A673 (cell line): ENCODE results near the gene CAPN1. TPM values are rescaled to one million over a fixed set of nuclear protein-coding genes. Genes with fewer than 3 reads are reported as not detected.

Experiments used
- BruUV-seq: library from RNA; stranded (reverse); fragments of 400-500 nt; replicated peaks from 2 replicates; lab custom pipeline; 2021; lab: Mats Ljungman, UMichigan
- CTCF ChIA-PET: fragments of 300-600 bp; sonication (Branson Sonifier 250); formaldehyde crosslinking; loops from one replicate; lab custom pipeline; 2022; ENCODE audit warnings: antibody characterized with exemption; lab: Charles Lee
- POLR2A ChIA-PET: fragments of 300-600 bp; sonication (Branson Sonifier 250); formaldehyde crosslinking; loops from one replicate; lab custom pipeline; 2022; ENCODE audit warnings: antibody characterized with exemption; ENCODE audit not compliant: low non-redundant PET; lab: Charles Lee
- DNase-seq: peaks from one replicate; pipeline ENCODE4 v3.0.0-alpha.2; 2015; ENCODE audit warnings: low spot score
- H3K27ac ChIP-seq: fragments of 200-600 bp; sonication (generic); 2 replicates; pipeline ENCODE4 v1.5.1; 2016; ENCODE audit warnings: mixed run types, low read depth, mild to moderate bottlenecking, mixed read lengths, antibody characterized with exemption, low read length; ENCODE audit not compliant: poor library complexity, severe bottlenecking
- H3K27me3 ChIP-seq: fragments of 200-600 bp; sonication (generic); replicated peaks from 2 replicates; pipeline ENCODE4 v1.6.1; 2017; ENCODE audit warnings: mixed run types, low read depth, mild to moderate bottlenecking, mixed read lengths, antibody characterized with exemption, low read length; ENCODE audit not compliant: insufficient read depth, poor library complexity
- H3K36me3 ChIP-seq: fragments of 200-600 bp; sonication (generic); 2 replicates; pipeline ENCODE4 v1.6.1; 2016; ENCODE audit warnings: mixed run types, mild to moderate bottlenecking, mixed read lengths, antibody characterized with exemption, low read length; ENCODE audit not compliant: insufficient read depth, poor library complexity, severe bottlenecking
- H3K4me1 ChIP-seq: fragments of 200-600 bp; sonication (generic); 2 replicates; pipeline ENCODE4 v1.6.1; 2017; ENCODE audit warnings: mixed run types, mild to moderate bottlenecking, mixed read lengths, antibody characterized with exemption, low read length; ENCODE audit not compliant: insufficient read depth, poor library complexity, severe bottlenecking
- H3K4me3 ChIP-seq: fragments of 200-600 bp; sonication (generic); 2 replicates; pipeline ENCODE4 v1.5.1; 2016; ENCODE audit warnings: low read depth, mixed run types, mild to moderate bottlenecking, mixed read lengths, low read length; ENCODE audit not compliant: poor library complexity, severe bottlenecking
- H3K9me3 ChIP-seq: fragments of 200-600 bp; sonication (generic); 2 replicates; pipeline ENCODE4 v1.6.1; 2016; ENCODE audit warnings: mixed run types, low read depth, mild to moderate bottlenecking, mixed read lengths, antibody characterized with exemption, low read length; ENCODE audit not compliant: poor library complexity, severe bottlenecking
- EZH2 ChIP-seq: fragments of 200-600 bp; sonication (generic); IDR thresholded peaks from 2 replicates; pipeline ENCODE4 v1.6.1; 2017; ENCODE audit warnings: borderline replicate concordance, low read depth, mild to moderate bottlenecking, mixed read lengths, antibody characterized with exemption, low read length; ENCODE audit not compliant: poor library complexity, severe bottlenecking
- intact Hi-C: fragments of 100-400 bp; cut with micrococcal nuclease; formaldehyde crosslinking; loops from one replicate; pipeline ENCODE4 v1.10.0; 2022; ENCODE audit not compliant: unreplicated experiment
- total RNA-seq: library from RNA; stranded (reverse); gene quantifications from 2 replicates; pipeline ENCODE4 v1.2.3, GENCODE V29; 2021
- TF ChIP-seq, protein P1 (sequence below): fragments of 300-800, 200-600 bp; sonication (generic); conservative IDR thresholded peaks from 2 replicates; pipeline ENCODE4 v1.5.1; 2017; ENCODE audit warnings: low read depth, mild to moderate bottlenecking, antibody characterized with exemption, low read length, moderate library complexity, mixed read lengths

The CAPN1 gene
- total RNA-seq, 1 experiment from 2014 or later = 79.9 TPM

DNA sequence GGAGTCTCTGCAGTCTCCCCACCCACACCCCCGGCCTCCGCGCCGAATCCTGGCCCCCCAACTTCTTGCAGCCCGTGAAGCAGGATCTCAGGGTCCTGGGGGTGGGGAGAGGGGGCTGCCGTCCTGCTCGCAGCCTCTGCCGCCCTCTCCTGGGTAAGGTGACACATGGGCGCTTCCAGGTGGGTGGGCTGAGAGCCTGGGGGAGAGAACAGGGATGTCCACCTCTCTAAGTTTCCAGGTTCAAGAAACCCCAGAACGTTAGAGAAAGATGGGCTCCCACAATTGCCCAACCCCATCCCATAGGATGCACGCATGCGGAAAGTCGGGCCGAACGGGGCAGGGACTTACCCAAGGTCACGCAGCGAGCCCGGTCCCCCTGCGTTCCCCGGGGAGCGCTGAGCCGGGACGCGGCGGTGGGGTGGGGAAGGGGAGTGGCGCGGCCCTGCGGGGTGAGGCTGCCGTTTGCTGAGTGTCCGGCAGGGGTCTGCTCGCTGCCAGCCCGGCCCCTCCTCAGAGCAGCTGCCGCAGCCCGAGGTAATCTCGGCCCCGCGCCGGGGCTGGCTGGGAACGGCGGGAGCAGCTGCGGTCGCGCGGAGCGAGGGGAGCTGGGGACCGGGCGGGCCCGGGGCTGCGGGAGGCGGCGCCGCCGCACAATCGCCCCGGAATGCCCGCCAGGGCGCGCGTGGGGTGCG lies 705 bp upstream of the CAPN1 start:
- Histone ChIP-seq H3K4me1 (peaks cover 11% of the 10 kb centered on the region), H3K4me3 (peak overlapping the region; percentile 94), H3K9me3 (no peaks in the 10 kb centered on the region), H3K36me3 (no peaks in the 10 kb centered on the region), H3K27me3 (no peaks in the 10 kb centered on the region), H3K27ac (peak overlapping the region; percentile 50)
- no TSS peak for BruUV-seq
- peak; percentile 79 for DNase-seq
- intact Hi-C loops = no loop called here
- TF ChIP-seq EZH2 = no peak
- TF ChIP-seq, protein P1, sequence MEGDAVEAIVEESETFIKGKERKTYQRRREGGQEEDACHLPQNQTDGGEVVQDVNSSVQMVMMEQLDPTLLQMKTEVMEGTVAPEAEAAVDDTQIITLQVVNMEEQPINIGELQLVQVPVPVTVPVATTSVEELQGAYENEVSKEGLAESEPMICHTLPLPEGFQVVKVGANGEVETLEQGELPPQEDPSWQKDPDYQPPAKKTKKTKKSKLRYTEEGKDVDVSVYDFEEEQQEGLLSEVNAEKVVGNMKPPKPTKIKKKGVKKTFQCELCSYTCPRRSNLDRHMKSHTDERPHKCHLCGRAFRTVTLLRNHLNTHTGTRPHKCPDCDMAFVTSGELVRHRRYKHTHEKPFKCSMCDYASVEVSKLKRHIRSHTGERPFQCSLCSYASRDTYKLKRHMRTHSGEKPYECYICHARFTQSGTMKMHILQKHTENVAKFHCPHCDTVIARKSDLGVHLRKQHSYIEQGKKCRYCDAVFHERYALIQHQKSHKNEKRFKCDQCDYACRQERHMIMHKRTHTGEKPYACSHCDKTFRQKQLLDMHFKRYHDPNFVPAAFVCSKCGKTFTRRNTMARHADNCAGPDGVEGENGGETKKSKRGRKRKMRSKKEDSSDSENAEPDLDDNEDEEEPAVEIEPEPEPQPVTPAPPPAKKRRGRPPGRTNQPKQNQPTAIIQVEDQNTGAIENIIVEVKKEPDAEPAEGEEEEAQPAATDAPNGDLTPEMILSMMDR = peak; percentile 54
- POLR2A ChIA-PET = interaction anchor here (1.1 kb wide), 1 partner anchor 45 kb away, joined by 4 read pairs; no protein-coding TSS in a partner anchor
- CTCF ChIA-PET = interaction anchor here (0.5 to 1.1 kb wide), 3 partner anchors 68 to 128 kb away, joined by 3 to 11 read pairs (median 3); no protein-coding TSS in a partner anchor

DNA sequence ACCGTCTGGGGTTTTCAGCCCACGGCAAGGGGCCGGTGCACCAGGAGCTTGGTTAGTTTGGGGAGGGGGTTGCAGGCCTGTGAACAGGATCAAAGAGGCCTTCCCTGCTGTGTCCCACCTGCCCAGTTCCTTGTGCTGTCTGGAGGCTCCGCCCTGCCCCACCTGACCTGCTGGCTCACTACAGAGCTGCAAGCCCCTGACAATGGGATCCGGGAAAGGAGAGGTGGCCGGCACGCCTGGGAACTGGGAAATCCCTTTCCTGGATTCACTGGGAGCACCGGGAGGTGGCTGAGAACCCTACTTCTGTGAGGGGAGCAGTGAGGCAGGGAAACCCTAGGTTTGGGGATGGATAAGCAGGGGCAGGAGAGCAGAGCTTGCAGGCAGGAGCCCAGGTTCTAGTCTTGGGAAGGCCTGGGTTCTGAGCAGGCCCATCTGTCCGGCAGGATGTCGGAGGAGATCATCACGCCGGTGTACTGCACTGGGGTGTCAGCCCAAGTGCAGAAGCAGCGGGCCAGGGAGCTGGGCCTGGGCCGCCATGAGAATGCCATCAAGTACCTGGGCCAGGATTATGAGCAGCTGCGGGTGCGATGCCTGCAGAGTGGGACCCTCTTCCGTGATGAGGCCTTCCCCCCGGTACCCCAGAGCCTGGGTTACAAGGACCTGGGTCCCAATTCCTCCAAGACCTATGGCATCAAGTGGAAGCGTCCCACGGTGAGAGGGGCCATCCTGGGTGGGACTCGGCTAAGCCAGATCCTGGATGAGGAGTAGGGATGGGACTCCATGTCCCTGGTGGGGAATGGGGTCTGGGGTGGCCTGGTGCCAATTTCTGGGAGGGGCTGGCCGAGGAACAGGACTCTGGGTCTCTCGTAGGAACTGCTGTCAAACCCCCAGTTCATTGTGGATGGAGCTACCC lies 786 bp downstream of the CAPN1 start:
- intact Hi-C loops = no loop called here
- H3K27ac ChIP-seq = peak overlapping the region; percentile 85
- TF ChIP-seq, protein P1 = no peak
- no peak for TF ChIP-seq EZH2
- no peaks in the 10 kb centered on the region for H3K36me3 ChIP-seq
- CTCF ChIA-PET = interaction anchor here (1.1 kb wide), 1 partner anchor 70 kb away, joined by 3 read pairs; no protein-coding TSS in a partner anchor
- POLR2A ChIA-PET = interaction anchor here (0.5 to 1.1 kb wide), 2 partner anchors 33 to 47 kb away, joined by 3 to 4 read pairs; no protein-coding TSS in a partner anchor
- H3K4me3 ChIP-seq = peak overlapping the region; percentile 94
- no peaks in the 10 kb centered on the region for H3K9me3 ChIP-seq
- BruUV-seq = no TSS peak
- no peaks in the 10 kb centered on the region for H3K27me3 ChIP-seq
- DNase-seq = no peak
- peaks cover 11% of the 10 kb centered on the region for H3K4me1 ChIP-seq

DNA sequence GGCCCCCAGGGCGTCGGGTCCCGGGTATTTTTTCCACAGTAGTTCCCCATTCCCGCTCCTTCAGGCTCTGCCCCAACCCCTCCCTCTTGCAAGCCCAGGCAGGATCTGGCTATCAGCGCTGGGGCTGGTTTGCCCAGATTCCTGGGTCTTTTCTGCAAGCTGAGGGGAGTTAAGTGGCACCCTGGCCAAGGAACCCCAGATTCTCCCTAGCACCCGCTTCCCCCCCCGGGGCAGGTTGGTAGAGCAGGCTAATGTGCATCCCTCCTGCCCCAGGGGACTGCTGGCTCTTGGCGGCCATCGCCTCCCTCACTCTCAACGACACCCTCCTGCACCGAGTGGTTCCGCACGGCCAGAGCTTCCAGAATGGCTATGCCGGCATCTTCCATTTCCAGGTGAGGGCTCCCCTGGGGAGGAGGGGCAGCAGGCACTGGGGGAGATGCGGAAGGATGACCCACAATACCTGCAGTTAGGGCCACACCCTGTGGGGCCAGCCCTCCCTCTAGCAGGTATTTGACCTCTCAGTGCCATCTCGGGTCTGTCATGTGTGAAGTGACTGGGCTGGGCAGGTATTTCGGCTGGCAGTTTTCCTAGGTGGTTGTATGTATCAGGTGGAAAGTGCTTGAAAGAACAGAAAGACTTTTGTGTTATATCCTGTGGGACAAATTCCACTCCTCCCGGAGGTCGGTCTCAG lies 1.6 kb downstream of the CAPN1 start:
- no peaks in the 10 kb centered on the region for H3K27me3 ChIP-seq
- H3K9me3 ChIP-seq = no peaks in the 10 kb centered on the region
- TF ChIP-seq, protein P1 = no peak
- no peak for TF ChIP-seq EZH2
- no TSS peak for BruUV-seq
- ChIA-PET POLR2A (no interaction called here), CTCF (no interaction called here)
- no peak overlapping the region for H3K27ac ChIP-seq
- H3K4me3 ChIP-seq = peak overlapping the region; percentile 94
- H3K4me1 ChIP-seq = peaks cover 11% of the 10 kb centered on the region
- intact Hi-C loops = no loop called here
- DNase-seq = no peak
- H3K36me3 ChIP-seq = no peaks in the 10 kb centered on the region
